GM18873 (cell line): ENCODE measurements around the gene SDC3.

Source experiments
- ATAC-seq: cut with Tn5 transposase; IDR thresholded peaks from one replicate; pipeline ENCODE4 v1.9.1; 2021; ENCODE audit warnings: mild to moderate bottlenecking, moderate library complexity, moderate number of reproducible peaks; ENCODE audit not compliant: unreplicated experiment, low FRiP score

Gene SDC3

GRCh38 chr1:30929135-30929889, 20.8 kb upstream of the SDC3 start:
- no peak for ATAC-seq

- ATAC-seq = no peak
These were observed 20.2 kb upstream of the SDC3 start for GRCh38 chr1:30928789-30929134.

GRCh38 chr1:30928171-30928570, 19.6 kb upstream of the SDC3 start:
- no peak for ATAC-seq

- ATAC-seq = no peak
These were observed 18.9 kb upstream of the SDC3 start for GRCh38 chr1:30927448-30927847.

- ATAC-seq = no peak
These were observed 15.0 kb upstream of the SDC3 start for GRCh38 chr1:30923597-30923996.

- no peak for ATAC-seq
These were observed 12.3 kb upstream of the SDC3 start for GRCh38 chr1:30920827-30921226.

- no peak for ATAC-seq
These were observed 10.7 kb upstream of the SDC3 start for GRCh38 chr1:30919025-30919881.

- no peak for ATAC-seq
These were observed 7.7 kb upstream of the SDC3 start for GRCh38 chr1:30916296-30916695.

GRCh38 chr1:30915491-30916230, 7.1 kb upstream of the SDC3 start:
- no peak for ATAC-seq

- no peak for ATAC-seq
These were observed 6.4 kb upstream of the SDC3 start for GRCh38 chr1:30914931-30915330.

GRCh38 chr1:30914587-30914922, 6.0 kb upstream of the SDC3 start:
- ATAC-seq = no peak

GRCh38 chr1:30912913-30913652, 4.5 kb upstream of the SDC3 start:
- ATAC-seq = no peak

- no peak for ATAC-seq
These were observed 3.7 kb upstream of the SDC3 start for GRCh38 chr1:30912224-30912623.

GRCh38 chr1:30911059-30911954, 2.7 kb upstream of the SDC3 start:
- no peak for ATAC-seq

GRCh38 chr1:30909365-30910068, 959 bp upstream of the SDC3 start:
- ATAC-seq = no peak

- ATAC-seq = no peak
These were observed 252 bp downstream of the SDC3 start for GRCh38 chr1:30908316-30908695.

- no peak for ATAC-seq
These were observed 860 bp downstream of the SDC3 start for GRCh38 chr1:30907481-30908315.
